HG02610 (cell line): ENCODE results near the gene ZIC3.

ENCODE experiments used
- ATAC-seq: cut with Tn5 transposase; IDR thresholded peaks from one replicate; pipeline ENCODE4 v1.9.1; 2021; ENCODE audit warnings: mild to moderate bottlenecking, moderate library complexity; ENCODE audit not compliant: unreplicated experiment

ZIC3 gene

DNA sequence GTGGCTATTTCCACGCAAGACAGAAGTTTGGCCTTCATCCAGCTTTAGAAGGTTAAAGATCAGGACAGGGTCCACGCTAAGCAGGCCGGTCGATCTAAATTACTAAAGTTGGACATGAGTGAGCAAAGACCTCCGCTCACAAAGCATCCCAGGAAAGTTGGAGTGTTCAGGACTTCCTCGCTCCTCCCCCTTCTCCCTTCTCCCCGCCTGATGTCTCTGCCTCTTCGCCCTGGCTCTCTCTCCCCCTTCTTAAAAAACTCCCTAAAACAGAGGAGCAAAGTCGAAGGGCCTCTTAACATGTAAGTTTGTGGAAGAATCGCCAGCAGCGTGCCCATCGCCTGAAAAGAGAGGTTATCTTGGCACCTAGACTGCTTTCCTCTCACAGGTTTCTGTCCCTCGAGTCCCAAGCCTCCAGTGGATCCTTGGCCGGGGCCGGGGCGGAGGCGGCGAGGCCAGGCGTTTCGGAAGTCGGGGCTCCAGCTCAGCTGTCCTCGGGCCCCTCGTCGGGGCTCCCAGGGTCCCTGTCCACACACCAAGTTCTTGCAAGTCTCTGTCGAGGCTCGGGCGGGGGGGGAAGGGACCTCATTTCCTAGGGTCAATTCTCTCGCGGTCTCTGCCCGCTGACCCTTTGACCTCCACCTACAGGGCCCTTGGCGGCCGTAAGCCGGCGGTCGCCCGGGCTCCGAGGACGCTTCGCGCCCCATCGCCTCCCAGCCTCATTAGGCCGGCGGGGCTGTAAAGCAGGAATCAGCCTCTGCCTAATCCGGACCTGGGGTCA lies 7.6 kb downstream of the ZIC3 start:
- no peak for ATAC-seq

- no peak for ATAC-seq
These were observed 8.3 kb downstream of the ZIC3 start for GRCh38 chrX:137574102-137574783.

GRCh38 chrX:137574784-137575293 lies 8.9 kb downstream of the ZIC3 start:
- no peak for ATAC-seq

DNA sequence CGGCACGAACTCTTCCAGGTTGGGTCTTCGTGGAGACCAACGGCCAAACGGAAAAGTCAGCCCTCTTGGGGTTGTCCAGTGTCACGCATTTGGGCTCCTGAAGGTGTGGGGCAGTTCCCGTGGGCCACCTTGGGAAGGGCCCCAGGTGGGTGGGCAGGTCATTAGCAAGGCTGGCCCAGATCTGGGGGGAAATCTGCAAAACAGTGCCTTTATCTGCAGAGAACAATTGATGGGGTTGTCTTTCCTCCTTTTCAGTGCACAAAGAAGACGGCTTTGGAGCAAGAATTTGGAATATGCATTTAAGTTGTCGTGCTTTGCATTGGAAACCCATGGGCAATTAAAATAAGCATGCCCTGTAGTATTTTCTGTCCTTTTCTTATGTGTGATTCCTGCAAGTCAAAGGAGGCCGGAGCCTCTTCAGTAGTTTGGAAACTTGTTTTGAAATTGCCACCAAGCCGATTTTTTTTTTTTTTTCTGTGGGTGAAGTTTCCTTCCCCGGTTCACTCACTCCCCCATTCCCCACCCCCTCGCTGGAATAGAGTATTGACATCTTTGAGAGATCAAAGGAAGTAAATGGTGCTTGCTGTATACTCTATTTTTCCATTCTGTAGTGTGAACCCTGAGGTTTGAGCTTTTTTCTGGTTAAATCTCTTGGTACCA lies 9.8 kb downstream of the ZIC3 start:
- ATAC-seq: no peak

GRCh38 chrX:137587151-137587550 lies 21.2 kb downstream of the ZIC3 start:
- no peak for ATAC-seq

- no peak for ATAC-seq
These were observed 34.8 kb downstream of the ZIC3 start for GRCh38 chrX:137600769-137601168.
